Measurements from ENCODE around the gene ZBTB39. TPM values are rescaled to one million over a fixed set of nuclear protein-coding genes. Genes with fewer than 3 reads are reported as not detected.

Gene ZBTB39
- total RNA-seq, 3 donors from 2014 or later (not counting 1 experiment from before 2014, with no cell fraction given): 9.5 to 17.6 (median 12.5) TPM

DNA sequence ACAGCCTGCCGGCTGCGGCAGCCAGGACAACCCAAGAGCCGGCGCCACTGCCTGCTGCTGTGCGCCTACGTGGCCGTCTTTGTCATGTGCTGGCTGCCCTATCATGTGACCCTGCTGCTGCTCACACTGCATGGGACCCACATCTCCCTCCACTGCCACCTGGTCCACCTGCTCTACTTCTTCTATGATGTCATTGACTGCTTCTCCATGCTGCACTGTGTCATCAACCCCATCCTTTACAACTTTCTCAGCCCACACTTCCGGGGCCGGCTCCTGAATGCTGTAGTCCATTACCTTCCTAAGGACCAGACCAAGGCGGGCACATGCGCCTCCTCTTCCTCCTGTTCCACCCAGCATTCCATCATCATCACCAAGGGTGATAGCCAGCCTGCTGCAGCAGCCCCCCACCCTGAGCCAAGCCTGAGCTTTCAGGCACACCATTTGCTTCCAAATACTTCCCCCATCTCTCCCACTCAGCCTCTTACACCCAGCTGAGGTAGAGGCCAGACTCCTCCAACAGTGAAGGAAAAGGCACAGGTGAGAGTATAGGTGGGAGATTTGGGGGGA, 10.3 kb downstream of the ZBTB39 start:
- Mint-ChIP-seq H3K4me3 (no peak overlapping the region), H3K27me3 (ENCODE audit: low read depth in 2 of 2) (no peaks in the 10 kb centered on the region), H3K9me3 (no peaks in the 10 kb centered on the region), H3K27ac (no peak overlapping the region), H3K36me3 (no peaks in the 10 kb centered on the region), H3K4me1 (peaks cover 23 to 35% of the 10 kb centered on the region in 2 donors)
- ATAC-seq (no peak), DNase-seq (no peak)
- TF ChIP-seq CTCF (IDR thresholded peaks at IDR 0.05): no peak
- no peak overlapping the region for H3K27ac ChIP-seq (ENCODE audit: low read length)
- H3K4me3 ChIP-seq (ENCODE audit: low read length): no peak overlapping the region
- no peaks in the 10 kb centered on the region for H3K27me3 ChIP-seq (ENCODE audit: control insufficient read depth, insufficient read depth, low read length)
- H3K36me3 ChIP-seq (ENCODE audit: control insufficient read depth, insufficient read depth, low read length): peaks cover 12% of the 10 kb centered on the region
- H3K4me1 ChIP-seq (ENCODE audit: control insufficient read depth, insufficient read depth, low read length): peaks cover 7% of the 10 kb centered on the region
- H3K9me3 ChIP-seq (ENCODE audit: control insufficient read depth, insufficient read depth, low read length): no peaks in the 10 kb centered on the region
- 96% methylated on average over 11 of the region's 11 CpGs for WGBS (ENCODE audit: insufficient coverage)
- intact Hi-C loops (cut with micrococcal nuclease): no loop called here

DNA sequence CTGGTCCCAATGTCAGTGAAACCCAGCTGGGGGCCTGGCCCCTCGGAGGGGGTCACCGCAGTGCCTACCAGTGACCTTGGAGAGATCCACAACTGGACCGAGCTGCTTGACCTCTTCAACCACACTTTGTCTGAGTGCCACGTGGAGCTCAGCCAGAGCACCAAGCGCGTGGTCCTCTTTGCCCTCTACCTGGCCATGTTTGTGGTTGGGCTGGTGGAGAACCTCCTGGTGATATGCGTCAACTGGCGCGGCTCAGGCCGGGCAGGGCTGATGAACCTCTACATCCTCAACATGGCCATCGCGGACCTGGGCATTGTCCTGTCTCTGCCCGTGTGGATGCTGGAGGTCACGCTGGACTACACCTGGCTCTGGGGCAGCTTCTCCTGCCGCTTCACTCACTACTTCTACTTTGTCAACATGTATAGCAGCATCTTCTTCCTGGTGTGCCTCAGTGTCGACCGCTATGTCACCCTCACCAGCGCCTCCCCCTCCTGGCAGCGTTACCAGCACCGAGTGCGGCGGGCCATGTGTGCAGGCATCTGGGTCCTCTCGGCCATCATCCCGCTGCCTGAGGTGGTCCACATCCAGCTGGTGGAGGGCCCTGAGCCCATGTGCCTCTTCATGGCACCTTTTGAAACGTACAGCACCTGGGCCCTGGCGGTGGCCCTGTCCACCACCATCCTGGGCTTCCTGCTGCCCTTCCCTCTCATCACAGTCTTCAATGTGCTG, 11.0 kb downstream of the ZBTB39 start:
- Histone ChIP-seq H3K36me3 (ENCODE audit: control insufficient read depth, insufficient read depth, low read length) (peaks cover 8% of the 10 kb centered on the region), H3K4me1 (ENCODE audit: control insufficient read depth, insufficient read depth, low read length) (peaks cover 10% of the 10 kb centered on the region), H3K27ac (ENCODE audit: low read length) (no peak overlapping the region), H3K9me3 (ENCODE audit: control insufficient read depth, insufficient read depth, low read length) (no peaks in the 10 kb centered on the region), H3K4me3 (ENCODE audit: low read length) (no peak overlapping the region), H3K27me3 (ENCODE audit: control insufficient read depth, insufficient read depth, low read length) (no peaks in the 10 kb centered on the region)
- TF ChIP-seq CTCF (IDR thresholded peaks at IDR 0.05): no peak
- Mint-ChIP-seq H3K27me3 (ENCODE audit: low read depth in 2 of 2) (peaks cover 0 to under 1% of the 10 kb centered on the region in 2 donors), H3K4me1 (peaks cover 23 to 31% of the 10 kb centered on the region in 2 donors), H3K9me3 (no peaks in the 10 kb centered on the region), H3K27ac (no peak overlapping the region), H3K36me3 (no peaks in the 10 kb centered on the region), H3K4me3 (no peak overlapping the region)
- 96% methylated on average over 26 of the region's 26 CpGs for WGBS (ENCODE audit: insufficient coverage)
- DNase-seq: no peak
- no peak for ATAC-seq
- intact Hi-C loops (cut with micrococcal nuclease): no loop called here

GRCh38 chr12:56994231-56994746, 12.1 kb downstream of the ZBTB39 start:
- ATAC-seq: no peak
- Mint-ChIP-seq H3K27ac (no peak overlapping the region), H3K27me3 (ENCODE audit: low read depth in 2 of 2) (peaks cover 3 to 11% of the 10 kb centered on the region in 2 donors), H3K4me1 (peaks cover 23 to 31% of the 10 kb centered on the region in 2 donors), H3K9me3 (no peaks in the 10 kb centered on the region), H3K4me3 (no peak overlapping the region), H3K36me3 (no peaks in the 10 kb centered on the region)
- no peak for TF ChIP-seq CTCF (IDR thresholded peaks at IDR 0.05)
- Histone ChIP-seq H3K9me3 (ENCODE audit: control insufficient read depth, insufficient read depth, low read length) (no peaks in the 10 kb centered on the region), H3K27me3 (ENCODE audit: control insufficient read depth, insufficient read depth, low read length) (no peaks in the 10 kb centered on the region), H3K4me3 (ENCODE audit: low read length) (no peak overlapping the region), H3K27ac (ENCODE audit: low read length) (no peak overlapping the region), H3K4me1 (ENCODE audit: control insufficient read depth, insufficient read depth, low read length) (peaks cover 10% of the 10 kb centered on the region), H3K36me3 (ENCODE audit: control insufficient read depth, insufficient read depth, low read length) (peaks cover 2% of the 10 kb centered on the region)
- 94% methylated on average over 10 of the region's 10 CpGs for WGBS (ENCODE audit: insufficient coverage)
- DNase-seq: no peak
- intact Hi-C loops (cut with micrococcal nuclease): no loop called here

All from natural killer cell (primary cell).